ENCODE measurements around the gene GUCY2C.

GUCY2C gene

DNA sequence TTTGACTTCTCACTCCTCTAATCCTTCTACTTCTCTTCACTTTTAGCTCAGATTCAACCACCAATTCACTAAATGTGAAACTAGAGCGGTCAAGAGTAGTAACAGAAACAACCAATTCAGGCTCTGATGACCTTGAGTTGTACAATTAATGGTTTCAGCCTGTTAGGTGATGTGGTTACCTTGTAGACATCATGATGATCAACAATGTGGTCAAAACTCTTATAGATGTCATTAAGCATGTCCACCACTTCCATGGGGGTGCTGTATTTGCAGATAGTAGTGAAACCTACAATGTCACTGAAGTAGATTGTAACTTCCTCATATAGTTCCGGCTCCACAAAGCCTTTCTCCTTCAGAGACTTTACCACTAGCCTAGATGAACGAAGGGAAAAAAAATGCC lies 74.6 kb downstream of the GUCY2C start:
- no peak for TF ChIP-seq CREB1 (IDR thresholded peaks at IDR 0.05; ENCODE audit: low read depth)
- TF ChIP-seq EGR1 (IDR thresholded peaks at IDR 0.05): no peak
- TF ChIP-seq TCF12 (IDR thresholded peaks at IDR 0.05; ENCODE audit: low read depth): no peak
- no peak for TF ChIP-seq NFIC (IDR thresholded peaks at IDR 0.05)
- TF ChIP-seq CEBPB (IDR thresholded peaks at IDR 0.05): no peak
- TF ChIP-seq ZBTB7A (IDR thresholded peaks at IDR 0.05; ENCODE audit: low read depth): no peak
- TF ChIP-seq YY1 (IDR thresholded peaks at IDR 0.05; ENCODE audit: low read depth): no peak
- TF ChIP-seq, protein P1, sequence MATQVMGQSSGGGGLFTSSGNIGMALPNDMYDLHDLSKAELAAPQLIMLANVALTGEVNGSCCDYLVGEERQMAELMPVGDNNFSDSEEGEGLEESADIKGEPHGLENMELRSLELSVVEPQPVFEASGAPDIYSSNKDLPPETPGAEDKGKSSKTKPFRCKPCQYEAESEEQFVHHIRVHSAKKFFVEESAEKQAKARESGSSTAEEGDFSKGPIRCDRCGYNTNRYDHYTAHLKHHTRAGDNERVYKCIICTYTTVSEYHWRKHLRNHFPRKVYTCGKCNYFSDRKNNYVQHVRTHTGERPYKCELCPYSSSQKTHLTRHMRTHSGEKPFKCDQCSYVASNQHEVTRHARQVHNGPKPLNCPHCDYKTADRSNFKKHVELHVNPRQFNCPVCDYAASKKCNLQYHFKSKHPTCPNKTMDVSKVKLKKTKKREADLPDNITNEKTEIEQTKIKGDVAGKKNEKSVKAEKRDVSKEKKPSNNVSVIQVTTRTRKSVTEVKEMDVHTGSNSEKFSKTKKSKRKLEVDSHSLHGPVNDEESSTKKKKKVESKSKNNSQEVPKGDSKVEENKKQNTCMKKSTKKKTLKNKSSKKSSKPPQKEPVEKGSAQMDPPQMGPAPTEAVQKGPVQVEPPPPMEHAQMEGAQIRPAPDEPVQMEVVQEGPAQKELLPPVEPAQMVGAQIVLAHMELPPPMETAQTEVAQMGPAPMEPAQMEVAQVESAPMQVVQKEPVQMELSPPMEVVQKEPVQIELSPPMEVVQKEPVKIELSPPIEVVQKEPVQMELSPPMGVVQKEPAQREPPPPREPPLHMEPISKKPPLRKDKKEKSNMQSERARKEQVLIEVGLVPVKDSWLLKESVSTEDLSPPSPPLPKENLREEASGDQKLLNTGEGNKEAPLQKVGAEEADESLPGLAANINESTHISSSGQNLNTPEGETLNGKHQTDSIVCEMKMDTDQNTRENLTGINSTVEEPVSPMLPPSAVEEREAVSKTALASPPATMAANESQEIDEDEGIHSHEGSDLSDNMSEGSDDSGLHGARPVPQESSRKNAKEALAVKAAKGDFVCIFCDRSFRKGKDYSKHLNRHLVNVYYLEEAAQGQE (IDR thresholded peaks at IDR 0.05; ENCODE audit: low read depth): no peak
- TF ChIP-seq EP300 (IDR thresholded peaks at IDR 0.05; ENCODE audit: borderline replicate concordance): no peak
- no peak for TF ChIP-seq RAD21 (IDR thresholded peaks at IDR 0.05; ENCODE audit: low read depth)
- TF ChIP-seq, protein P2, sequence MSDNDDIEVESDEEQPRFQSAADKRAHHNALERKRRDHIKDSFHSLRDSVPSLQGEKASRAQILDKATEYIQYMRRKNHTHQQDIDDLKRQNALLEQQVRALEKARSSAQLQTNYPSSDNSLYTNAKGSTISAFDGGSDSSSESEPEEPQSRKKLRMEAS (IDR thresholded peaks at IDR 0.05): no peak
- TF ChIP-seq TEAD4 (IDR thresholded peaks at IDR 0.05): no peak
- TF ChIP-seq, protein P3, sequence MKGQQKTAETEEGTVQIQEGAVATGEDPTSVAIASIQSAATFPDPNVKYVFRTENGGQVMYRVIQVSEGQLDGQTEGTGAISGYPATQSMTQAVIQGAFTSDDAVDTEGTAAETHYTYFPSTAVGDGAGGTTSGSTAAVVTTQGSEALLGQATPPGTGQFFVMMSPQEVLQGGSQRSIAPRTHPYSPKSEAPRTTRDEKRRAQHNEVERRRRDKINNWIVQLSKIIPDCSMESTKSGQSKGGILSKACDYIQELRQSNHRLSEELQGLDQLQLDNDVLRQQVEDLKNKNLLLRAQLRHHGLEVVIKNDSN (IDR thresholded peaks at IDR 0.05): no peak
- TF ChIP-seq FOXM1 (IDR thresholded peaks at IDR 0.05; ENCODE audit: borderline replicate concordance, low read depth): no peak
- TF ChIP-seq TAF1 (IDR thresholded peaks at IDR 0.05; ENCODE audit: low read depth): no peak

DNA sequence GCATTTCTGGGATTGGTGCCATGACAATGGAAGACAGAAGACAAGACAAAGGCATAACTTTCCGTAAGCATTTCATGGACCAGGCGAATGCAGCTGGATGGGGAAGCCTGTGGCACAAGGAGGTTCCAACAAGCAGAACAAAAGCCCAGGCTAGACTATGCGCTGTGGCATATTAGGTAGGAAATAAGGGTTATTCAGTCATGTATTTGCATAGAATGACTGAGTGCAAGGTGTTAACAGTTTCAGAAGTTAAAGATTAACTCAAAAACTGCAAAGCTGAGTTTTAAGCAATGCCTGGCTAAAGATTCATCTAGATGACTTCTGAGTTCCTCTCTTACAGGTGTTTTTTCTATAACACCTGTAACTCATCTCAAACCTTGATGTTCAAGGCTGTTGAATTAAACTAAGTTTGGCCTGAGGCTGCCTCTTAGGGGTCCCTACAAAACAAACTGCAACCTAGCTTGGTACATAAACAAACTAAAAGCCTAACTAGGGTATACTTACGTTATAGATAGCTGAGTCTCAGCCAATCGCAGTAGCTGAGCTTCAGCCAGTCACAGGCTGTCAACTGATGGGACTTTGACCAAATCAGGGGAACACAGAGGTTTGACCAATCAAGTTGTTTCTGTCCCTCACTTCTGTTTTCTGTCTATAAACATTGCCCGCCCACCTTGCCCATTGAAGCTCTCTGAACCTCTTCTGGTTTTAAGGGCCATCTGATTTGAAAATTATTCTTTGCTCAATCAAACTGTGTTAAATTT lies 76.5 kb downstream of the GUCY2C start:
- no peak for TF ChIP-seq CEBPB (IDR thresholded peaks at IDR 0.05)
- no peak for TF ChIP-seq EP300 (IDR thresholded peaks at IDR 0.05; ENCODE audit: borderline replicate concordance)
- TF ChIP-seq, protein P2 (IDR thresholded peaks at IDR 0.05): no peak
- no peak for TF ChIP-seq ZBTB7A (IDR thresholded peaks at IDR 0.05; ENCODE audit: low read depth)
- TF ChIP-seq EGR1 (IDR thresholded peaks at IDR 0.05): no peak
- TF ChIP-seq FOXM1 (IDR thresholded peaks at IDR 0.05; ENCODE audit: borderline replicate concordance, low read depth): no peak
- TF ChIP-seq, protein P3 (IDR thresholded peaks at IDR 0.05): no peak
- TF ChIP-seq RAD21 (IDR thresholded peaks at IDR 0.05; ENCODE audit: low read depth): no peak
- no peak for TF ChIP-seq YY1 (IDR thresholded peaks at IDR 0.05; ENCODE audit: low read depth)
- TF ChIP-seq TEAD4 (IDR thresholded peaks at IDR 0.05): no peak
- TF ChIP-seq TCF12 (IDR thresholded peaks at IDR 0.05; ENCODE audit: low read depth): no peak
- no peak for TF ChIP-seq TAF1 (IDR thresholded peaks at IDR 0.05; ENCODE audit: low read depth)
- TF ChIP-seq, protein P1 (IDR thresholded peaks at IDR 0.05; ENCODE audit: low read depth): no peak
- no peak for TF ChIP-seq CREB1 (IDR thresholded peaks at IDR 0.05; ENCODE audit: low read depth)

DNA sequence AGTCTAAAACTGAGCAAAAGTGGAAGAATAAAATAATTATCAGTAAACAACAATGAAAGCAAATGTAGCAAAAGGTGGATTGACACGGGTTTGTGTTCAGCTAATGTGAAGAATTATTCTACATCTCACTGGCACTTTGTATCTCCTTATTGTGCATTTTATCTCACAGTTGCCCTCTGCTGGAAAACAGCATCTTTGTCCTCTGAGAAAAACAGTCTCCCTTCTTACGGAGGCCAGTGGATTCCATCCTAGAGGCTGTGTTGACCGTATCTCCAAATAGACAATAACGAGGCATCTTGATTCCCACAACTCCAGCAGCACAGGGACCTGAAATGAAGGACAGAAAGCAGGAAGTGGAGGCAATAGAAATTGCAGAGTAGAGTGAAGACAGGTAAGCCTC lies 77.4 kb downstream of the GUCY2C start:
- no peak for TF ChIP-seq TAF1 (IDR thresholded peaks at IDR 0.05; ENCODE audit: low read depth)
- peak; percentile 69 for TF ChIP-seq RAD21 (IDR thresholded peaks at IDR 0.05; ENCODE audit: low read depth)
- no peak for TF ChIP-seq CEBPB (IDR thresholded peaks at IDR 0.05)

DNA sequence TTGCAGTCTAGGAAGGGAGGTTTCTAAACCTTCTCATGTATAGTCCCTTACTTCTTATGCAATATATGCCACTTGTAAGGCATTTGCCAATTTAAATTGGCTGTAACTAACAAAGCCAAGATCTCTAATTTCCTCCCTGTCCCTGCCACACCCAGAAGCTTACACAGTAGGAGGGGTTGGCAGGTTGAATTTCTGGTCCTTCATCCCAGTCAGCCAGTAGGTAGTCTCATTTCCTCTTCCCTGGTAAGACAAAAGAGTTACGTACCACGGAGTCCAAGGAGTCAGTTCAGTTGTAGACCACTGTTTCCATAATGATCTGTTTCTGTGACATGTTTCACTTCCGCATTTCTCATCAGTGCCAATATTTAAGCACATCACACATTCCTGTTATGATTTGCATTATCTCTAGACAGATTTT lies 81.7 kb downstream of the GUCY2C start:
- TF ChIP-seq FOXM1 (IDR thresholded peaks at IDR 0.05; ENCODE audit: borderline replicate concordance, low read depth) (no peak), TCF12 (IDR thresholded peaks at IDR 0.05; ENCODE audit: low read depth) (no peak), TEAD4 (IDR thresholded peaks at IDR 0.05) (0 out of 2 replicates have a peak, but pooled peaks have one; percentile 5), CEBPB (IDR thresholded peaks at IDR 0.05) (peak; percentile 67; the same call in 1 of the 2 replicates)

DNA sequence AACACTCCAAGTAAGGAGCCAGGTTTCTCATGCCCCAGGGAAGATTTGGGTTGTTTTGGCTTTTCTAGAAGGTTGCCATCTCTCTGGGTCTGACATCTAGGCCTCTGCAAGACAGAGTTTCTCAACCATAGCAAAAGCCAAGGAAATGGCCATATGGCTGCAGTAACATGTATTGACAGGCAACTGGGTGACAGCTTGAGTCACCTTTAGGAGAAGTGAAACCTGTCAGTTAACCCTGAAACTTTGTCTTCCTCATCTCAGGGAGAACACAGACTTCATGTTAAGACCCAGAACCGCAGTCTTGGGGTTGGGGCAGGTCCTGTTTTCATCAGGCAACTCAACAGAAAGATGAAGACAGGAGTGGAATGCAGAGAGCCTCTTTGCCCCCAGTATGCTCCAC lies 82.7 kb downstream of the GUCY2C start:
- TF ChIP-seq CEBPB (IDR thresholded peaks at IDR 0.05) (no peak), TAF1 (IDR thresholded peaks at IDR 0.05; ENCODE audit: low read depth) (no peak), RAD21 (IDR thresholded peaks at IDR 0.05; ENCODE audit: low read depth) (no peak), NFIC (IDR thresholded peaks at IDR 0.05) (no peak), EGR1 (IDR thresholded peaks at IDR 0.05) (no peak), YY1 (IDR thresholded peaks at IDR 0.05; ENCODE audit: low read depth) (no peak)
- TF ChIP-seq, protein P1 (IDR thresholded peaks at IDR 0.05; ENCODE audit: low read depth): no peak
- TF ChIP-seq, protein P3 (IDR thresholded peaks at IDR 0.05): no peak

Data from Ishikawa (cell line).